ENCODE data around the gene NFIB.

The NFIB gene

DNA sequence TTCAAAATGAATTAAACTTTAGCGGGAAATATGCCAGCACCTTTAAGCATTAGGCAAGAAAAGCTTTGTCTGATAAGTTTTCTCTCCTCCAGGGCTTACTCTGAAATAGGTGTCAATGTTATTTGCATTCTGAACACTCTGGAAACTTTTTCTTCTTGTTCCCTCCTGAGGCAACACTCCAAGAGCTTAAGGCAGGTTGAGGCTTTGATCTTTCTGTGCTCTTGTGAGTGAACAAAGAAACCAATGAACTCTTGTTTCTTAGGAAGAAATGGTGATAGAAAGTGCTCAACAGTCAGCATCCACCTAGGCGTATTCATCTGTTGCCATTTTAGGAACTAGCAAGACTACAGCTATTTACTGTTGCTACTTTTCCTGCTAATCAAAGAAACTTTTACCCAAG is 259.8 kb downstream of the NFIB start:
- H3K4me3 ChIP-seq (ENCODE audit: low read length) = no peak overlapping the region
- H3K27me3 ChIP-seq (replicated peaks; ENCODE audit: insufficient read depth, low read length) = no peaks in the 10 kb centered on the region
- H3K4me1 ChIP-seq (ENCODE audit: low read length) = no peaks in the 10 kb centered on the region
- TF ChIP-seq, protein P1, sequence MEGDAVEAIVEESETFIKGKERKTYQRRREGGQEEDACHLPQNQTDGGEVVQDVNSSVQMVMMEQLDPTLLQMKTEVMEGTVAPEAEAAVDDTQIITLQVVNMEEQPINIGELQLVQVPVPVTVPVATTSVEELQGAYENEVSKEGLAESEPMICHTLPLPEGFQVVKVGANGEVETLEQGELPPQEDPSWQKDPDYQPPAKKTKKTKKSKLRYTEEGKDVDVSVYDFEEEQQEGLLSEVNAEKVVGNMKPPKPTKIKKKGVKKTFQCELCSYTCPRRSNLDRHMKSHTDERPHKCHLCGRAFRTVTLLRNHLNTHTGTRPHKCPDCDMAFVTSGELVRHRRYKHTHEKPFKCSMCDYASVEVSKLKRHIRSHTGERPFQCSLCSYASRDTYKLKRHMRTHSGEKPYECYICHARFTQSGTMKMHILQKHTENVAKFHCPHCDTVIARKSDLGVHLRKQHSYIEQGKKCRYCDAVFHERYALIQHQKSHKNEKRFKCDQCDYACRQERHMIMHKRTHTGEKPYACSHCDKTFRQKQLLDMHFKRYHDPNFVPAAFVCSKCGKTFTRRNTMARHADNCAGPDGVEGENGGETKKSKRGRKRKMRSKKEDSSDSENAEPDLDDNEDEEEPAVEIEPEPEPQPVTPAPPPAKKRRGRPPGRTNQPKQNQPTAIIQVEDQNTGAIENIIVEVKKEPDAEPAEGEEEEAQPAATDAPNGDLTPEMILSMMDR (IDR thresholded peaks at IDR 0.05; ENCODE audit: low read length) = no peak
- no peak for TF ChIP-seq EZH2 (optimal IDR thresholded peaks at IDR 0.05; ENCODE audit: low read depth, low read length)
- no peak for TF ChIP-seq EZH2phosphoT487 (IDR thresholded peaks at IDR 0.05; ENCODE audit: low read length)
- no peak for DNase-seq
- H3F3A ChIP-seq (ENCODE audit: insufficient read depth, low read length) = no peaks in the 10 kb centered on the region
- no peak overlapping the region for H3K9ac ChIP-seq (ENCODE audit: low read length)
- no peaks in the 10 kb centered on the region for H3K79me2 ChIP-seq (ENCODE audit: low read length)
- no peak overlapping the region for H3K27ac ChIP-seq (ENCODE audit: low read length)
- no peaks in the 10 kb centered on the region for H4K20me1 ChIP-seq (ENCODE audit: insufficient read depth, low read length)
- no peaks in the 10 kb centered on the region for H3K9me2 ChIP-seq (replicated peaks; ENCODE audit: insufficient read depth, low read length)
- H3K36me3 ChIP-seq (replicated peaks; ENCODE audit: insufficient read depth, low read length) = no peaks in the 10 kb centered on the region
- H3K9me3 ChIP-seq (replicated peaks; ENCODE audit: insufficient read depth, low read length) = no peaks in the 10 kb centered on the region
- H3K4me2 ChIP-seq (ENCODE audit: low read depth, low read length) = no peak overlapping the region
- no peak overlapping the region for H2AFZ ChIP-seq (ENCODE audit: low read length)

GRCh38 chr9:14052359-14052758 is 261.6 kb downstream of the NFIB start:
- Histone ChIP-seq H3K79me2 (ENCODE audit: low read length) (no peaks in the 10 kb centered on the region), H3K9ac (ENCODE audit: low read length) (no peak overlapping the region), H3F3A (ENCODE audit: insufficient read depth, low read length) (no peaks in the 10 kb centered on the region), H3K4me2 (ENCODE audit: low read depth, low read length) (no peak overlapping the region), H3K36me3 (replicated peaks; ENCODE audit: insufficient read depth, low read length) (no peaks in the 10 kb centered on the region), H3K4me3 (ENCODE audit: low read length) (no peak overlapping the region), H4K20me1 (ENCODE audit: insufficient read depth, low read length) (no peaks in the 10 kb centered on the region), H2AFZ (ENCODE audit: low read length) (no peak overlapping the region), H3K27me3 (replicated peaks; ENCODE audit: insufficient read depth, low read length) (no peaks in the 10 kb centered on the region), H3K9me2 (replicated peaks; ENCODE audit: insufficient read depth, low read length) (no peaks in the 10 kb centered on the region), H3K27ac (ENCODE audit: low read length) (no peak overlapping the region), H3K4me1 (ENCODE audit: low read length) (no peaks in the 10 kb centered on the region), H3K9me3 (replicated peaks; ENCODE audit: insufficient read depth, low read length) (no peaks in the 10 kb centered on the region)
- no peak for DNase-seq
- TF ChIP-seq EZH2 (optimal IDR thresholded peaks at IDR 0.05; ENCODE audit: low read depth, low read length) (no peak), EZH2phosphoT487 (IDR thresholded peaks at IDR 0.05; ENCODE audit: low read length) (no peak)
- TF ChIP-seq, protein P1 (IDR thresholded peaks at IDR 0.05; ENCODE audit: low read length) = no peak

- DNase-seq = no peak
- Histone ChIP-seq H3K9me3 (replicated peaks; ENCODE audit: insufficient read depth, low read length) (no peaks in the 10 kb centered on the region), H3K4me1 (ENCODE audit: low read length) (no peaks in the 10 kb centered on the region), H3K4me2 (ENCODE audit: low read depth, low read length) (no peak overlapping the region), H3K36me3 (replicated peaks; ENCODE audit: insufficient read depth, low read length) (no peaks in the 10 kb centered on the region), H3K9me2 (replicated peaks; ENCODE audit: insufficient read depth, low read length) (no peaks in the 10 kb centered on the region), H2AFZ (ENCODE audit: low read length) (no peak overlapping the region), H3K4me3 (ENCODE audit: low read length) (no peak overlapping the region), H3F3A (ENCODE audit: insufficient read depth, low read length) (no peaks in the 10 kb centered on the region), H4K20me1 (ENCODE audit: insufficient read depth, low read length) (no peaks in the 10 kb centered on the region), H3K27me3 (replicated peaks; ENCODE audit: insufficient read depth, low read length) (no peaks in the 10 kb centered on the region), H3K79me2 (ENCODE audit: low read length) (no peaks in the 10 kb centered on the region), H3K27ac (ENCODE audit: low read length) (no peak overlapping the region), H3K9ac (ENCODE audit: low read length) (no peak overlapping the region)
- TF ChIP-seq EZH2phosphoT487 (IDR thresholded peaks at IDR 0.05; ENCODE audit: low read length) = no peak
- TF ChIP-seq, protein P1 (IDR thresholded peaks at IDR 0.05; ENCODE audit: low read length) = no peak
- no peak for TF ChIP-seq EZH2 (optimal IDR thresholded peaks at IDR 0.05; ENCODE audit: low read depth, low read length)
Measured at GRCh38 chr9:14051419-14051818, 262.5 kb downstream of the NFIB start.
